ENCODE data around the gene IFNA5. TPM values are rescaled to one million over a fixed set of nuclear protein-coding genes. Genes with fewer than 3 reads are reported as not detected.

IFNA5 gene
- total RNA-seq, 2 experiments from 2014 or later = not detected

GRCh38 chr9:21286099-21286498, 19.0 kb downstream of the IFNA5 start:
- Histone ChIP-seq H3K4me2 (ENCODE audit: low read length) (no peak overlapping the region), H3K4me3 (ENCODE audit: low read depth, low read length, poor library complexity, severe bottlenecking) (no peak overlapping the region), H3K9me3 (ENCODE audit: low read length) (no peaks in the 10 kb centered on the region), H2AFZ (ENCODE audit: low read length) (no peak overlapping the region), H3K4me1 (ENCODE audit: insufficient read depth, low read length, poor library complexity, severe bottlenecking) (no peaks in the 10 kb centered on the region), H4K20me1 (ENCODE audit: insufficient read depth, low read length) (no peaks in the 10 kb centered on the region), H3K9me2 (ENCODE audit: insufficient read depth, low read length) (no peaks in the 10 kb centered on the region), H3K79me2 (ENCODE audit: insufficient read depth, low read depth, low read length) (no peaks in the 10 kb centered on the region), H3K27ac (ENCODE audit: low read depth, low read length, poor library complexity, severe bottlenecking) (no peak overlapping the region), H3K36me3 (ENCODE audit: insufficient read depth, low read length) (no peaks in the 10 kb centered on the region)
- TF ChIP-seq CTCF (conservative IDR thresholded peaks at IDR 0.05; ENCODE audit: low read length) (no peak), EZH2phosphoT487 (IDR thresholded peaks at IDR 0.05; ENCODE audit: borderline replicate concordance, low read depth, low read length) (no peak)
- POLR2A ChIA-PET = interaction anchor here (0.6 kb wide), 1 partner anchor 1144 kb away, joined by 3 read pairs; no protein-coding TSS in a partner anchor
- DNase-seq (ENCODE audit: low spot score) = no peak
- BruUV-seq (replicated peaks) = no TSS peak
- intact Hi-C loops (cut with micrococcal nuclease; ENCODE audit: unreplicated experiment) = no loop called here
- CTCF ChIA-PET (ENCODE audit: unreplicated experiment) = no interaction called here

- no TSS peak for BruUV-seq (replicated peaks)
- TF ChIP-seq EZH2phosphoT487 (IDR thresholded peaks at IDR 0.05; ENCODE audit: borderline replicate concordance, low read depth, low read length) (no peak), CTCF (conservative IDR thresholded peaks at IDR 0.05; ENCODE audit: low read length) (no peak)
- ChIA-PET CTCF (ENCODE audit: unreplicated experiment) (no interaction called here), POLR2A (no interaction called here)
- Histone ChIP-seq H2AFZ (ENCODE audit: low read length) (no peak overlapping the region), H3K4me2 (ENCODE audit: low read length) (no peak overlapping the region), H3K4me1 (ENCODE audit: insufficient read depth, low read length, poor library complexity, severe bottlenecking) (no peaks in the 10 kb centered on the region), H3K4me3 (ENCODE audit: low read depth, low read length, poor library complexity, severe bottlenecking) (no peak overlapping the region), H3K79me2 (ENCODE audit: insufficient read depth, low read depth, low read length) (no peaks in the 10 kb centered on the region), H3K9me3 (ENCODE audit: low read length) (no peaks in the 10 kb centered on the region), H4K20me1 (ENCODE audit: insufficient read depth, low read length) (no peaks in the 10 kb centered on the region), H3K36me3 (ENCODE audit: insufficient read depth, low read length) (no peaks in the 10 kb centered on the region), H3K9me2 (ENCODE audit: insufficient read depth, low read length) (no peaks in the 10 kb centered on the region), H3K27ac (ENCODE audit: low read depth, low read length, poor library complexity, severe bottlenecking) (no peak overlapping the region)
- DNase-seq (ENCODE audit: low spot score) = no peak
- intact Hi-C loops (cut with micrococcal nuclease; ENCODE audit: unreplicated experiment) = no loop called here
These were observed 23.8 kb downstream of the IFNA5 start for GRCh38 chr9:21281275-21281674.

GRCh38 chr9:21268347-21268657, 36.8 kb downstream of the IFNA5 start:
- H3K27ac ChIP-seq (ENCODE audit: low read depth, low read length, poor library complexity, severe bottlenecking) = no peak overlapping the region
- BruUV-seq (replicated peaks) = no TSS peak
- no peaks in the 10 kb centered on the region for H3K9me2 ChIP-seq (ENCODE audit: insufficient read depth, low read length)
- H3K4me2 ChIP-seq (ENCODE audit: low read length) = no peak overlapping the region
- no peaks in the 10 kb centered on the region for H3K36me3 ChIP-seq (ENCODE audit: insufficient read depth, low read length)
- ChIA-PET POLR2A (interaction anchor here (0.6 kb wide), 2 partner anchors 71 to 286 kb away, joined by 3 to 4 read pairs; no protein-coding TSS in a partner anchor), CTCF (ENCODE audit: unreplicated experiment) (no interaction called here)
- no peaks in the 10 kb centered on the region for H4K20me1 ChIP-seq (ENCODE audit: insufficient read depth, low read length)
- H2AFZ ChIP-seq (ENCODE audit: low read length) = no peak overlapping the region
- DNase-seq (ENCODE audit: low spot score) = no peak
- H3K9me3 ChIP-seq (ENCODE audit: low read length) = no peaks in the 10 kb centered on the region
- H3K79me2 ChIP-seq (ENCODE audit: insufficient read depth, low read depth, low read length) = no peaks in the 10 kb centered on the region
- intact Hi-C loops (cut with micrococcal nuclease; ENCODE audit: unreplicated experiment) = no loop called here
- H3K4me1 ChIP-seq (ENCODE audit: insufficient read depth, low read length, poor library complexity, severe bottlenecking) = no peaks in the 10 kb centered on the region
- no peak overlapping the region for H3K4me3 ChIP-seq (ENCODE audit: low read depth, low read length, poor library complexity, severe bottlenecking)
- TF ChIP-seq EZH2phosphoT487 (IDR thresholded peaks at IDR 0.05; ENCODE audit: borderline replicate concordance, low read depth, low read length) (no peak), CTCF (conservative IDR thresholded peaks at IDR 0.05; ENCODE audit: low read length) (no peak)

Measured in OCI-LY7 (cell line).